Prostate gland (tissue), 2 donors: ENCODE data around the gene ZFHX3.

Source experiments
- CTCF ChIP-seq, 4 experiments: fragments of 200-600 bp in 2 of 4; fragments of 450-650 bp in 2 of 4; sonication (generic) in 2 of 4; IDR thresholded peaks; 1 replicate in 3 of 4; 2 replicates in 1 of 4; pipeline ENCODE4 v1.5.1; 2016 to 2019; ENCODE audit warnings: antibody characterized with exemption in 4 of 4, mild to moderate bottlenecking in 2 of 4, moderate library complexity in 2 of 4
- POLR2A ChIP-seq: fragments of 450-650 bp; IDR thresholded peaks from one replicate; pipeline ENCODE4 v1.6.1; 2016; ENCODE audit warnings: antibody characterized with exemption, mild to moderate bottlenecking
- POLR2AphosphoS5 ChIP-seq: sonication (generic); formaldehyde crosslinking; IDR thresholded peaks from one replicate; pipeline ENCODE4 v1.6.1; 2017; ENCODE audit warnings: antibody characterized with exemption

DNA sequence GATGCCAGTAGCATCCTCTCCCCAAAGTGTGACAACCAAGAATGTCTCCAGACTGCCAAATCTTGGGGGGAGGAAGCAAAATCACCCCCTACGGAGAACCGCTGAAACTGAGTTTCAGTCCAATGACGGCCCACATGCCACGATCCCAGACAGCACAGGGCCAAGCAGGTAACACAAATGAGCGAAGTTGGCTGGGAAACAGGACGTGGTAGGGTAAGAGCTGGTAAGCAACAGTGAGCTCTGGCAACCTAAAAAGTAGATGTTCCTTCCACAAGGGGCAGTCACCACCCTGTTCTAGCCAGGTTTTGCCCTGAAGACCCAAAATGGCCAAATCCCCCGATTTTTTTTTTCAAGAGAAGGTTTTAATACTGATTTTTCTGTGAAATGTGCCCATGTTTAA lies 25.4 kb downstream of the ZFHX3 start:
- TF ChIP-seq CTCF (IDR thresholded peaks at IDR 0.05), result no peak
- TF ChIP-seq POLR2A, result no peak
- TF ChIP-seq POLR2AphosphoS5, result no peak
